GM19351 (cell line): ENCODE measurements around the gene RAB31.

Experiments used
- ATAC-seq: cut with Tn5 transposase; IDR thresholded peaks from one replicate; pipeline ENCODE4 v1.9.1; 2021; ENCODE audit warnings: mild to moderate bottlenecking, moderate library complexity; ENCODE audit not compliant: unreplicated experiment

RAB31 gene

DNA sequence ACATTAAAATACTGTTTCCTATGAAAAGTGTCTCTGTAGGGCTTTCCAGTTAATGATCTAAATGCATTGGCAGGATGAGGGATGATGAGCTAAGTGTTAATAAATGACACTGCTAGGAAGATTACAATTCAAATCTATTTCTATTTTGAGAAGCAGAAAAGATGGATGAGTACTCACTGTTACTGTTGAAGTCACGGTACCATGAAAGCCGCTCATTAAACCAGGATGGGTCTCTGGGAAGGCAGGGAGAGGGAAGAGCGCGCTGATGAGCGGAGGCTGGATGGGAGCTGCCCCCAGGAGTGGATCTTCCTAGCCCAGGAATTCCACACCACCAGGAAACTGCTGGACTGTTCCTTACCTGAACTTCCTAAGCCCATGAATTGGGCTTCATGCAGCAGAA, 150.5 kb downstream of the RAB31 start:
- no peak for ATAC-seq

DNA sequence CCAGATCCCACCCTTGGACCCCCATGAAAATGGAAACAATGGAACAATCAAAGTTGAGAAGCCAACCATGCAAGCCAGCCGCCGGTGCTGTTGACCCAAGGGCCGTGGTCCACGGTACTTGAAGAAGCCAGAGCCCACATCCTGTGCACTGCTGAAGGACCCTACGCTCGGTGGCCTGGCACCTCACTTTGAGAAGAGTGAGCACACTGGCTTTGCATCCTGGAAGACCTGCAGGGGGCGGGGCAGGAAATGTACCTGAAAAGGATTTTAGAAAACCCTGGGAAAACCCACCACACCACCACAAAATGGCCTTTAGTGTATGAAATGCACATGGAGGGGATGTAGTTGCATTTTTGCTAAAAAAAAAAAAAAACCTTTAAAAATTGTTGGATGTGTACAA, 151.1 kb downstream of the RAB31 start:
- ATAC-seq = no peak

DNA sequence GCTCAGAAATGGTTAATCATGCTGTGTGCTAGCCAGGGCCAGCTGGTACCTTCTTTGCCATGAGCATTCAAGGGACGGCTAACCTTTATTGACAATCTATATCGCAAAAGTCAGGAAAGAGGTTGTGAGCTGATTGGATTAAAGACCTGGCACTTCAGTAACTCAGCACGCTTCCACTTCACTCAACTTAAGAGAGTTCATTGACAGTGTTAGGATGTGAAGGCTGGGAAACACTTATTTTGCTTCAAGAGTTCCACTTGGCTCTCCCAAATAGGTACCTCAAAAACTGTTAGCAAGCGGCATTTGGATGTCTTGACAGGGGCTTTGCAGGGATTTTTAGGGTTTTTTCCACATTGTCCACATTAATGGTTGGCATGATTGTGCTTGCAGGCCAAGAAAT, 152.6 kb downstream of the RAB31 start:
- no peak for ATAC-seq

DNA sequence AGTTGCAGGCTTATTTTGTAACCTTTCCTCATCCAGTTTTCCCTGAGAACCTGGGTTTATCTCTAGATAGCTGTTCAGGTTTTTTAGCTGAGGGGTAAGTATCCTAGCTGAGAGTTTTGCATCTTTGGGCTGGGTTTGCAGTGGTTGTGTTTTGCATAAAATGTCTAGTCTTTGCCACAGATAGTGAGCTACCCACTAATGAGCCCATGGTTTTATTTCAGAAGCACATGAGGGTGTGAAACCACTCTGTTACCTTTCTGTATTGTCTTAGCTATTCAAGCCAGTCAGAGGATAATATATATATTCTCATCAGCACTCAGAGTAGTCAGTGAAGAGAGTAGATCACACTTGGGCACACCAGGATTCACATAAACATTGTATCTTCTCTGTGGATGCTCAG, 153.1 kb downstream of the RAB31 start:
- peak; percentile 89 for ATAC-seq

DNA sequence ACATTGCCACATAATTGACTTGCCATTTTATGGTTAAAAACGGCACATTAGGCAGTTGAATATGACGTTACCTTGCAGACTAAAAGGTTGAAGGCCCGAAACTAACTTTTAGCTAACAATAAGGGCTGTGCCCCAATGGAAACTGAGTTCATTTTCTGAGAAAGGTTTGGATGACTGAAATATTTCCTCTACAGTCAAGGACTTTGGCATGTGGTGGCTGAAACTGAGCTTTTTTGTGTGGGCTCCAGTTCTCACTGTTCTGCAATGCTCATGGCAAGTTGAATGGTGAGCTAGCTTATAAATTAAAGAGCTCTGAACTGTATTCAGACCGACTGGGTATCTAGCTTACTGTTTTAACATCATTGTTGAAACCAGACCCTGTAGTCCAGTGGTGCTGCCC, 153.8 kb downstream of the RAB31 start:
- ATAC-seq = peak; percentile 68

DNA sequence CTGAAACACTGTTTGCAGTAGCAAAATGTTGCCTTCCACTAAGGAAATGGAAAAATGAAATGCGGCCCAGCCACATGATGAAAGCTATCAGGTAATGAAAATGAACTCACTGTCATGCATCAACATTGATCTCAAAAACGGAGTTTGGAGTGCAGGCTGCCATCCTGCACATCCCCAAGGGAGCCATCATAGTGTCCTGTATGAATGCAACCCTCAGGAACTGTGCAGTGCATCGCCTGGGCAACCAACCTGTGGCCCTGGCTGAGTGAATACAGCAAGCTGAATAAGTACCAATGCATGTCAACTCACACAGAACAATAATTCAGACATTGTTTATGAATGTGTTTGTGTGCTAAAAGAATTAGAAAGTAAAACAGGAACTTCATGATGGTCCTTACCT, 154.6 kb downstream of the RAB31 start:
- ATAC-seq = no peak

DNA sequence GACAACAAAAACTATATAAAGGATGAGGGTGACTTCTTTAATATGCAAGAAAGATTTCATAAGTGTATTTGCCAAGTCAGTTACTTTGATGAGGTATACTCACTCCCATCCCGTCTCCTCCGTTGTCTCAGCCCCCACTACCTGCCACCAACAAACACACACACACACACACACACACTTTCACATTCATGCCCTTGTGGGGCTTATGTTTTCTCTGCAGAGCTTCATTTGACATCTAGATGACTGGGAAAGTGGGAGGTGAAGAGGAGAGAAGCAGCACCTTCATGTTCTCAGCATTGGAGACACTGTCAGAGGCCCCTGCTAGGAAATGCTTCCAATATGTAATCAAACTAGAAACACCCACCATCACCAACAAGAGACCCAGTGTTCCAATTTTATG, 155.2 kb downstream of the RAB31 start:
- ATAC-seq = no peak

DNA sequence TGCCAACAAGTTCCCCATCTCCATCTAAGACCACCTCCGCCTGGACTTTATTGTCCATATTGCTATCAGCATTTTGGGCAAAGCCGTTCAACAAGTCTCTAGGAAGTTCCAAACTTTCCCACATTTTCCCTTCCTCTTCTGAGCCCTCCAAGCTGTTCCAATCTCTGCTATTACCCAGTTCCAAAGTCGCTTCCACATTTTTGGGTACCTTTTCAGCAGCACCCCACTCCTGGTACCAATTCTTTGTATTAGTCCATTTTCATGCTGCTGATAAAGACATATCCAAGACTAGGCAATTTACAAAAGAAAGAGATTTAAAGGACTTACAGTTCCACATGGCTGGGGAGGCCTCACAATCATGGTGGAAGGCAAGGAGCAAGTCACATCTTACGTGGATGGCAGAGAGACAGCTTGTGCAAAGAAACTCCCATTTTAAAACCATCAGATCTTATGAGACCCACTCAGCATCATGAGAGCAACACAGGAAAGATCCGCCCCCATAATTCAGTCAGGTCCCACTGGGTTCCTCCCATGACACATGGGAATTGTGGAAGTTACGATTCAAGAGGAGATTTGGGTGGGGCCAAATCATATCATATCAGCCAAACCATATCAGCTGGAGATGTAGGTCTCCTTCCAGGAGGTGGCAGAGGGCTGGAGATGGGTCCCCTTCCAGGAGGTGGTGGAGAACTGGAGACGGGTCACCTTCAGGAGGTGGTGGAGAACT, 157.8 kb downstream of the RAB31 start:
- no peak for ATAC-seq

DNA sequence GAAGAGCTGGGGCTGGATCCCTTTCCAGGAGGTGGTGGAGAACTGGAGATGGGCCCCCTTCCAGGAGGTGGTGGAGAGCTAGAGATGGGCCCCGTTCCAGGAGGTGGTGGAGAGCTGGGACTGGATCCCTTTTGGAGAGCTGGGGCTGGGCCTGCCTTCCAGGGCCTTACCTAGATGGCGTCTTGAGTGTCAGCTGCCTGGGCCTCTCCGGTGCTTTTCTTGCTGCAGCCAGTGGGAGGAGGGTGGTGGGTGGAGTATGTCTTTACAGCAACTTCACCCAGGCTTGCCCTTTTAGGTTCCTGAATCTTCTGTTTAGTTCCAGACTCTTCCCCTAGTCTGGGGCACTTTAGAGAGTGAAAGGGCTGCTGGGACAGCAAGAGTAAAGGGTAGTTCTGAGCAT, 158.5 kb downstream of the RAB31 start:
- no peak for ATAC-seq

DNA sequence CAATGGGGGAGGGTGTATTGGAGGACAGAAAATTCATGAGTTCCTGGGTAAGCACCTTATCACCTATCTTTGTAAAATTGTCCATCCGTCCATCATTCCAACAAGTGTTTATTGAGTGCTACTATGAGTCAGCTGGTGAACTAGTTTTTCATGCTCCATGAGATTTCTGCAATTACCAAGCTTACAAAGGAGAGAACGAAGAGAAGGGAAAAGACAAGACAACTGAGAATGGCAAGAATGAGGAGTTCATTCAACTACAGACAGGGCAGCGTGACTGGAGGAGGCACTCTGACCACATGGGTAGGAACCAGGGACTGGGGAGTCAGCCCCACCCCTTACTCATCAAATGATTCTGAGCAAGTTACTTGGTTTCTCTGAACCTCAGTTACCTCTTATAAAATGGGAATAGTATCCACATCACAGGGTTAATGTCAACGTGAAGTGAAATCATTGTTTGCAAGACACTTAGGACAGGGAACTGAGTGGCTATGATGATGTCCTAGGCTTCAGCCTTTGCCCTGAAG, 159.0 kb downstream of the RAB31 start:
- ATAC-seq = no peak

DNA sequence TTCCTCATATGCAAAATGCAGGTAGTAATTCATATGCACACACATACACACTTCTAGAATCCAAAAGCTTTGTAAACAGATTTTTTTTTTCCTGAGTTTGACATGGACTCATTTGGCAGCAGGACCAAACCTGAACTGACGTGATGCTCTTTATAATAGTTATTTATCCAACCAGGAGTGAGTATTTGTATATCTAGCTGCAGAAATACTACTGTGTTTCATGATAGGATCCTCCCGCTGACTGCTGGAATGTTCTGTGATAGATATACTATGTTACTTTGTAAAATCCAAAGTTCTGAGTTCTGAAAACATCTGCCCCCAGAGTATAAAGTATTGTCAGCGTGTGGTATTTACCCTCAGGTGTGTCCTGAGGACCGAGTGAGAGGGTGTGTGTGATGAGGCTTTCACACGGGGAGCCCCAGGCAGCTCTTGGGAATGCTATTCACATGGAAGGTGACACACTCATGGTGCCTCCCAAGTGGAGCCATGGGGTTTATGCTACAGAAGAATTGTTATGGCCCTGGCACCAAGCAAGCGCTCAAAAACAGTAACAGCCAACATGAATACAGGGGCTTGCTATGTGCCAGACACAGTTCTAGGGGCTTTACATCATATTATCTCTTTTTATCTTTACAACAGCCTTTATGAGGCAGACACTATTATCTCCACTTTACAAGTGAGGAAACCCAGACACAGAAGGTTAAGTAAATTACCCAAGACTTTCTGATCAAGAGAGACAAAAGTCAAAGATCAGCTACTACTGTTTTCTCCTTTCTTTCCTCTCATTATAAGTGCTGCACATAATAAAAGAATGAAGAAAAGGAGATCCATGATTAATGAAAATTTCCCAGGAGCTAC, 161.0 kb downstream of the RAB31 start:
- no peak for ATAC-seq

DNA sequence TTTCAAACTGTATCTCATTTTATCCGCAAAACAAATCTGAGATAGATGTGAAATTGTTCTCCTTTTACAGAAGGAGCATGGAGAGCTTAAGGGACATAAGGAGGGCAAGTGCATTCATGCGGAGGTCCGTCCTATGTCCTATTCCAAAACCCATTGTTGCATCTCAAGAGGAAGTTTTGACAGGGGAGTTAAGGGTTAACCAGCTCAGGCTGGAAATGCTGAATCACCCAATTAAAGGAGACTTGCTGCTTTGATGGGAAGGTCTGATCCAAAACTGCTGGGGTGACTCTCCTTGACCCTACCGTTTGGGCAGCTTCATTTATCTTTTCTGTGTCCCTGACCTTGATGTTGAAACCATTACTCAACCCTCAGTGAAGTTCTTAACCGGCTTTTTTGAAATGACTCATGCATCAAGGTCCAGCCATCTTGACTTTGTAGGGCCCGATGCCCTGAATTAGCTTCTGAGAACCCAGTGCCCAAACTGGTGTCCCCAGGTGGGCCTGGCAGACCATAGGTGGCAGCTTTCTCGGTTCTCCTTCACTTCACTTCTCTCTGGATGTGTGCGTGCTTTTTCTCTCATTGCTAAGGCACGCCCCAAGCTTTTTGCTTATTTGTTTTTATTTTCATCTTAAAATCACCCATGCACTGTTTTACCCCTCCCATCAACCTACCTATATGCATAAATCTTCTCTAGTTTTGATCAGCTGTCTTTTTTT, 161.8 kb downstream of the RAB31 start:
- ATAC-seq = peak; percentile 90

DNA sequence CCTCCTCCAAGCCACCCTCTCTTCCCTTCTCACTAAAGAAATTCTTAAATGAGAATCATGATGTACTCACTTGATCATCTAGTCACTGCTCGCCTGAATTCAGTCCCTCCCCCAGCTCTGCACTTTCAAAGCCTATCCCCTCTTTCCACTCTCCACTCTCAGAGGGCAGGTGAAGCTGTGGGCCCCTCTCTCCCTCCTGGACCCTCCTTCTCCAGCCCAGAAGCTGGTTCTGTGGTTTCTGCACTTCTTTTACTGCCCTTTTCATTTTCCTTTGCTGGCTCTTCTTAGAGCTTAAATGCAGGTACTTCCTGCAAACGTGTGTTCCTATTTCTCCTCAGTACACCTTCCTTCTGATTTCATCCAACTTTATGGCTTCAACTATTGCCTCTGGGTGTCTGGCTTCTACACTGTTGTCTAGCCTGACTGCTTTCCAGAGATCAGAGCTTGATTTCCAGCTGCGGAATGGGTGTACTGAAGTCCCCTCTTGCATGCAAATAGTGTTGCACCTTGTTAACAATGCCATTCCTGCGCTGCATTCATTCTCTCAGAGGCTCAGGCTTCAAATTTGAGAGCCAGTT, 162.4 kb downstream of the RAB31 start:
- ATAC-seq = peak; percentile 27

DNA sequence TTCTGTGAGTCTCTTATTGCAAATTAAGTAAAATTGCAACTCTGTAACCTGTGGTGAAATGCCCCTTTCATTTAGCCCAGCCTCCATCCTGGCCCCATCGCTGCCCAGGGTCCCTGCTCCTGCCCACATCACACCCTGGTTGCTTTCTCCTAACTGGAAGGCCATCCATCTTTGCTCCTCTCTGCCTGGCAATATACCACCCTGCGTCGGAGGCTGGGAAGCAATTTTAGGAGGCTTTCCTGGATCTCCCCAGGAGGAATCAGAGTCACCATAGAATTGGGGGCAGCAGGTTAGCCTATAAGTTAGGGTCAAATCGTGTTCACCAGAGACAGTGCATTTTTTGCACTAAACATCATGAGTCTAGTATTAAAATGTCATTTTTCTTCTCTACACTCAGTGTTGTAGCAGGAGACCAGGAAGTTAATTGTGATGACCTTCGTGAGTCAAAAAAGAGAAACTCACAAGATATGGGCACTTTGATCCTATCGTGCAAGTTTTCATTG, 163.2 kb downstream of the RAB31 start:
- no peak for ATAC-seq

DNA sequence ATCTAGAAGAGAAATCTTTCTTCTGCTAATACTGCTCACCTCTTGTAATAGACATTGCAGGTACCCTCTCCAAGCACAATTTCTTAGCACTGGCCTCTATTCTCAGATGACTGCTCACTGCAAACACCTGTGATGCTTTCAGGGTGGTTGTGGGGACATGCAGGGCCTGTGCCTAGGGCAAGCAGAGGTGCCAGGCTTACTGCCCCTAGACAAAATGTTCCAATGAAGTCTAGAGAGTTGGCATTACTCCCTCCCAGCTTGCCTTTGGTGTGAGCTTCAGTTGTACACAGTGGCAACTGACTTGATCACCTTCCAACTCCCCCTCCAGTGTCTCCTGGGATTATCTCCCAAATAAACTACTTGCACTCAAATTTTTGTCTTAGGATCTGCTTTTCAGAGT, 164.7 kb downstream of the RAB31 start:
- no peak for ATAC-seq

DNA sequence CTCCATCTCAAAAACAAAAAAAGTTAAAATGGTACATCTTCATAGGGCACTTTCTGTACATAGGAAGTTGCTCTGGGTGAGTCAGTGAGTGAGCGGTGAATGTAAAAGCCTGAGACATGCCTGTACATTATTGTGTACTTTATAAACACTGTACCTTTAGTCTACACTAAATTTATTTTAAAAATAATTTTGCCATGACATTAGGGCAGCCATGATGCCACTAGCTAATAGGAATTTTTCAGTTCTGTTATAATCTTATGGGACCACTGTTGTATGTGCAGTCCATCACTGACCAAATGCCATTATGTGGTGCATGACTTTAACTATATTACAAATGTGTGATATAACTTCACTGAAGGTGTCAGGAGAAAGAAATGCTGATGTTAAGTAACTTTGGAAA, 166.6 kb downstream of the RAB31 start:
- no peak for ATAC-seq

DNA sequence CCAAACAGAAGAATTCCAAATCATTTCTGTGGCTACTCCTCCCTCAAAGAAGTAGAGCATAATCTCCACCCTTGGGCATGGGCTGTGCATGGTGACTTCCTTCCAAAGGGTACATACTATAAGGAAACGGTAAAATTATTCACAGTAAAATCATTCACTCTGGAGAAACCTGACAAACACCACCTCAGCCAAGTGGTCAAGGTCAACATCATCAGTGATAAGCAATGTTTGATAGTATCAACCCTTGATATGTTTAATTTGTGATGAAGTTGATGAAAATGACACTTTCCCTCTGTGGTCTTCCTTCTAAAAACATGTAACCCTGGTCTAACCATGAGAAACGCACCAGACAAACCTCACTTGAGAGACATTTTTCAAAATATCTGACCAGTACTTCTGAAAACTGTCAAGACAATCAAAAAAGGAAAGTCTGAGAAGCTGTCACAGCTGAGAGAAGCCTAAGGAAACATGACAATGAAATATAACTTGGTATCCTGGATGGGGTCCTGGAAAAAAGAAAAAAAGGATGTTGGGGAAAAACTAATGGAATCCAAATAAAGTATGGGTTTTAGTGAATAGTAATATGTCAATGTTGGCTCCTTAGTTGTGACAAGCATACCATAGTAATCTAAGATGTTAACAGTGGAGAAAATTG, 168.2 kb downstream of the RAB31 start:
- ATAC-seq = no peak

DNA sequence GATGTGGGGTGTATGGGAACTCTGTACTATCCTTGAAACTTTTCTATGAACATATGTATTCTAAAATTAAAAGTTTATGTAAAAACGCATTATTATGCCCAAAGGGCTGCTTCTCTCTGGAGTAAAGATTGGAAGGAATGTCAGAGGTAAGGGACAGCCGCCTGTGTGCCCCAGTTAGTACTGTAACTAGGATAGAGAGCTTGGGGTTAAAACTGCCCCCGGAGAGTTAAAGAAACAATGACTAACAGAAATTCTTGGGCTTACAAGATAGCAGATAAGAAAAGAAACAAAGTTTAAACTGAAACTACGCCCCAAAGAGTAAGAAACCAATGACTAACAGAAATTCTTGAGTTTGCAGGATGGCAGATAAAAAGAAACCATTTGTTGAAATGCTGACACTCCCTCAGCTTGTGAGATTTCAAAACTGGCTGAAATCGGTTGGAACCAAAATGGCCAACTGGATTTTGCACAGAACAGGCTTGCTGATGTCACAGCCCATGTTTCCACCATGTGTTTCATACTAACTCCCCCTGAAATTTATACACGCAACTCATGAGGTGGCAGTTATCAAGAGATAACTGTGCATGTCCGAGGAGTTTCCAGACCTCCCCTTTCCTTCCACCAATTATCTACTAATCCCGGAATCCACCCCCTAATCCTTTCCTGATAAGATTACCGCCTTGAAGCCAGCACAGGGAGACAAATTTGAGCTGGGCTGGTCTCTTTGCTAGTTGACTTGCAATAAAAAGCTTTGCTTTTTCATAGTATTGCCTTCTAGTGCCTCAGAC, 169.0 kb downstream of the RAB31 start:
- no peak for ATAC-seq

DNA sequence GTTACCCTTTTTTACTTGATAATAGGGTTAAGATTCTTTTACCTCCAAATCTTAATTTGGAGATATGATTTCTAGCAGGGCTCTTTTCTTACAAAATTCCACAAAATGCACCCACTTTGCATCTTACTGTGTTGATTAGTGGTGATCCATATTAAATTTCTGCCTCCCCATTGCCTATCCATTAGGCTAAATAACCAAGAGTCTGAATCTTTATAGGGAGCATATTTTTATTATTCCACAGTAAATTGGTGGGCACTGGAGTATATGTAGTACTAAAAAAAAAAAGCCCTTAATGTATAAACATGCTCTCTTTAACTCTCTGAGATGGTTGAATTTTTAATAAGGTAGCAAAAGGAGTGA, 169.5 kb downstream of the RAB31 start:
- no peak for ATAC-seq

DNA sequence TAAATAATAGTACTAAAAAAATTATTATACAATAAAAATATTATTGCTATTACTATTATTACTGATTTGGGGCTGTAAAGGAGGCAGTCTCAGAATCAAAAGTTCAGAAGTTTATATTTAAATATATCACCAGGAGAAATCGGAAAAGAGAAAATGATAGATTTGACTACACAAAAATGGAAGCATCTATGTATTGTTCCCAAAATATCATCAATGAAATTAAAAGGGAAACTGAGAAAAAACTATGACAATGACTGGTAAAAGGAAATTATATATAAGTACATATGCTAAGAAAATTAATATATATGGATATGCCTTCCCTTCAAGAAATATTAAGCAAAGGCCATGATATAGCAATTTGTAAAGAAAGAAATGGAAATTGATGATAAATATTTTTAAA, 170.0 kb downstream of the RAB31 start:
- ATAC-seq = no peak
